HEK293 (cell line): ENCODE measurements around the gene CMIP.

ENCODE experiments used
- CTCF ChIA-PET: fragments of 350-600 bp; formaldehyde crosslinking; extraction: SDS; loops from one replicate; lab custom pipeline; 2021; ENCODE audit warnings: antibody characterized with exemption; lab: Yijun Ruan, JAX
- POLR2A ChIA-PET: fragments of 300-600 bp; formaldehyde crosslinking; extraction: SDS; loops from one replicate; lab custom pipeline; 2020; ENCODE audit warnings: antibody characterized with exemption, inconsistent platforms; lab: Yijun Ruan, JAX
- H3K27ac ChIP-seq: fragments of 200-500 bp; sonication (Bioruptor generic); 2 replicates; pipeline ENCODE4 v1.5.1; 2014; ENCODE audit warnings: low read depth, low read length, control low read depth, inconsistent platforms; ENCODE audit errors: extremely low read depth
- H3K36me3 ChIP-seq, 2 experiments: fragments of 200-500 bp in 1 of 2; sonication (Bioruptor generic) in 1 of 2; 1 replicate in 1 of 2; 2 replicates in 1 of 2; pipeline ENCODE4 v1.5.1; 2014 to 2017; ENCODE audit warnings: inconsistent platforms in 2 of 2, low read length in 2 of 2; ENCODE audit not compliant: control insufficient read depth in 2 of 2, insufficient read depth in 1 of 2
- H3K4me1 ChIP-seq: fragments of 200-500 bp; sonication (Bioruptor generic); 2 replicates; pipeline ENCODE4 v1.5.1; 2014; ENCODE audit warnings: mild to moderate bottlenecking, low read length, inconsistent platforms; ENCODE audit not compliant: control insufficient read depth, insufficient read depth
- H3K4me3 ChIP-seq: 2 replicates; pipeline ENCODE4 v1.5.1; 2011; ENCODE audit warnings: low read depth, mild to moderate bottlenecking, control low read depth, low read length, moderate library complexity
- H3K9me3 ChIP-seq: fragments of 200-500 bp; sonication (Bioruptor generic); 2 replicates; pipeline ENCODE4 v1.5.1; 2014; ENCODE audit warnings: low read depth, low read length, inconsistent platforms; ENCODE audit not compliant: control insufficient read depth, insufficient read depth
- KLF10 ChIP-seq: fragments of 450-650 bp; IDR thresholded peaks from 2 replicates; pipeline ENCODE4 v1.5.1; 2018; ENCODE audit warnings: missing biosample characterization, mild to moderate bottlenecking, missing genetic modification characterization
- KLF17 ChIP-seq: fragments of 450-650 bp; formaldehyde crosslinking; IDR thresholded peaks from 2 replicates; pipeline ENCODE4 v1.5.1; 2016; ENCODE audit warnings: missing biosample characterization, missing genetic modification characterization
- MZF1 ChIP-seq: fragments of 450-650 bp; formaldehyde crosslinking; IDR thresholded peaks from 2 replicates; pipeline ENCODE4 v1.5.1; 2017; ENCODE audit warnings: missing biosample characterization, missing genetic modification characterization, borderline replicate concordance
- SALL2 ChIP-seq: fragments of 450-650 bp; formaldehyde crosslinking; IDR thresholded peaks from 2 replicates; pipeline ENCODE4 v1.5.0; 2017; ENCODE audit warnings: missing biosample characterization, mild to moderate bottlenecking, missing genetic modification characterization, borderline replicate concordance
- SP3 ChIP-seq: fragments of 450-650 bp; formaldehyde crosslinking; IDR thresholded peaks from 2 replicates; pipeline ENCODE4 v1.5.1; 2016; ENCODE audit warnings: missing biosample characterization, missing genetic modification characterization
- WT1 ChIP-seq: fragments of 450-650 bp; formaldehyde crosslinking; IDR thresholded peaks from 2 replicates; pipeline ENCODE4 v1.5.1; 2016; ENCODE audit warnings: missing biosample characterization, missing genetic modification characterization
- ZEB2 ChIP-seq: fragments of 450-650 bp; formaldehyde crosslinking; IDR thresholded peaks from 2 replicates; pipeline ENCODE4 v1.5.1; 2016; ENCODE audit warnings: missing biosample characterization, missing genetic modification characterization
- ZNF10 ChIP-seq: fragments of 450-650 bp; formaldehyde crosslinking; IDR thresholded peaks from 2 replicates; pipeline ENCODE4 v1.5.1; 2017; ENCODE audit warnings: missing biosample characterization, missing genetic modification characterization
- ZNF169 ChIP-seq: fragments of 450-650 bp; formaldehyde crosslinking; IDR thresholded peaks from 2 replicates; pipeline ENCODE4 v1.5.1; 2016; ENCODE audit warnings: missing biosample characterization, missing genetic modification characterization
- ZNF175 ChIP-seq: fragments of 450-650 bp; formaldehyde crosslinking; IDR thresholded peaks from 2 replicates; pipeline ENCODE4 v1.5.1; 2016; ENCODE audit warnings: missing biosample characterization, missing genetic modification characterization
- ZNF184 ChIP-seq: fragments of 450-650 bp; IDR thresholded peaks from 2 replicates; pipeline ENCODE4 v1.5.1; 2018; ENCODE audit warnings: missing biosample characterization, mild to moderate bottlenecking, missing genetic modification characterization
- ZNF202 ChIP-seq: fragments of 450-650 bp; formaldehyde crosslinking; IDR thresholded peaks from 2 replicates; pipeline ENCODE4 v1.5.1; 2016; ENCODE audit warnings: missing biosample characterization, missing genetic modification characterization, borderline replicate concordance
- ZNF214 ChIP-seq: fragments of 450-650 bp; formaldehyde crosslinking; IDR thresholded peaks from 2 replicates; pipeline ENCODE4 v1.5.1; 2017; ENCODE audit warnings: missing biosample characterization, mild to moderate bottlenecking, missing genetic modification characterization, borderline replicate concordance
- ZNF292 ChIP-seq: fragments of 450-650 bp; formaldehyde crosslinking; IDR thresholded peaks from 2 replicates; pipeline ENCODE4 v1.5.1; 2016; ENCODE audit warnings: low read depth, missing biosample characterization, missing genetic modification characterization, borderline replicate concordance
- ZNF311 ChIP-seq: fragments of 450-650 bp; formaldehyde crosslinking; IDR thresholded peaks from 2 replicates; pipeline ENCODE4 v1.5.1; 2017; ENCODE audit warnings: missing biosample characterization, missing genetic modification characterization, borderline replicate concordance
- ZNF335 ChIP-seq: fragments of 450-650 bp; formaldehyde crosslinking; conservative IDR thresholded peaks from 2 replicates; pipeline ENCODE4 v1.5.1; 2016; ENCODE audit warnings: missing biosample characterization, missing genetic modification characterization
- ZNF366 ChIP-seq: fragments of 450-650 bp; formaldehyde crosslinking; conservative IDR thresholded peaks from 2 replicates; pipeline ENCODE4 v1.5.1; 2016; ENCODE audit warnings: missing biosample characterization, missing genetic modification characterization
- ZNF37A ChIP-seq: fragments of 450-650 bp; IDR thresholded peaks from 2 replicates; pipeline ENCODE4 v1.5.1; 2018; ENCODE audit warnings: missing biosample characterization, missing genetic modification characterization
- ZNF473 ChIP-seq: fragments of 450-650 bp; formaldehyde crosslinking; IDR thresholded peaks from 2 replicates; pipeline ENCODE4 v1.5.1; 2017; ENCODE audit warnings: missing biosample characterization, missing genetic modification characterization
- ZNF521 ChIP-seq: fragments of 450-650 bp; formaldehyde crosslinking; IDR thresholded peaks from 2 replicates; pipeline ENCODE4 v1.5.1; 2017; ENCODE audit warnings: missing biosample characterization, mild to moderate bottlenecking, missing genetic modification characterization
- ZNF776 ChIP-seq: fragments of 450-650 bp; formaldehyde crosslinking; IDR thresholded peaks from 2 replicates; pipeline ENCODE4 v1.5.0; 2017; ENCODE audit warnings: missing biosample characterization, missing genetic modification characterization, borderline replicate concordance
- ZNF777 ChIP-seq: fragments of 450-650 bp; formaldehyde crosslinking; IDR thresholded peaks from 2 replicates; pipeline ENCODE4 v1.5.1; 2017; ENCODE audit warnings: missing biosample characterization, missing genetic modification characterization, borderline replicate concordance
- TF ChIP-seq, protein P1 (sequence below): fragments of 450-650 bp; formaldehyde crosslinking; IDR thresholded peaks from 2 replicates; pipeline ENCODE4 v1.5.1; 2017; ENCODE audit warnings: missing biosample characterization, missing genetic modification characterization
- TF ChIP-seq, protein P2 (sequence below): fragments of 450-650 bp; formaldehyde crosslinking; IDR thresholded peaks from 2 replicates; pipeline ENCODE4 v1.5.1; 2017; ENCODE audit warnings: missing biosample characterization, missing genetic modification characterization
- TF ChIP-seq, protein P3 (sequence below): fragments of 450-650 bp; formaldehyde crosslinking; IDR thresholded peaks from 2 replicates; pipeline ENCODE4 v1.5.1; 2016; ENCODE audit warnings: missing biosample characterization, missing genetic modification characterization, low read depth

Gene CMIP

GRCh38 chr16:81627729-81628244 lies 183.2 kb downstream of the CMIP start:
- H3K9me3 ChIP-seq, result no peaks in the 10 kb centered on the region
- TF ChIP-seq KLF10 (no peak), KLF17 (tag by site-specific recombination) (no peak), ZNF292 (tag by site-specific recombination) (no peak), SP3 (tag by site-specific recombination) (no peak), ZNF175 (tag by site-specific recombination) (no peak)
- no peak overlapping the region for H3K4me3 ChIP-seq
- ChIA-PET CTCF (interaction anchor here (0.6 kb wide), 1 partner anchor 138 kb away, joined by 3 read pairs; no protein-coding TSS in a partner anchor), POLR2A (no interaction called here)
- no peaks in the 10 kb centered on the region for H3K4me1 ChIP-seq
- H3K27ac ChIP-seq, result no peak overlapping the region
- no peaks in the 10 kb centered on the region for H3K36me3 ChIP-seq

GRCh38 chr16:81629034-81629802 lies 184.6 kb downstream of the CMIP start:
- no peak overlapping the region for H3K27ac ChIP-seq

DNA sequence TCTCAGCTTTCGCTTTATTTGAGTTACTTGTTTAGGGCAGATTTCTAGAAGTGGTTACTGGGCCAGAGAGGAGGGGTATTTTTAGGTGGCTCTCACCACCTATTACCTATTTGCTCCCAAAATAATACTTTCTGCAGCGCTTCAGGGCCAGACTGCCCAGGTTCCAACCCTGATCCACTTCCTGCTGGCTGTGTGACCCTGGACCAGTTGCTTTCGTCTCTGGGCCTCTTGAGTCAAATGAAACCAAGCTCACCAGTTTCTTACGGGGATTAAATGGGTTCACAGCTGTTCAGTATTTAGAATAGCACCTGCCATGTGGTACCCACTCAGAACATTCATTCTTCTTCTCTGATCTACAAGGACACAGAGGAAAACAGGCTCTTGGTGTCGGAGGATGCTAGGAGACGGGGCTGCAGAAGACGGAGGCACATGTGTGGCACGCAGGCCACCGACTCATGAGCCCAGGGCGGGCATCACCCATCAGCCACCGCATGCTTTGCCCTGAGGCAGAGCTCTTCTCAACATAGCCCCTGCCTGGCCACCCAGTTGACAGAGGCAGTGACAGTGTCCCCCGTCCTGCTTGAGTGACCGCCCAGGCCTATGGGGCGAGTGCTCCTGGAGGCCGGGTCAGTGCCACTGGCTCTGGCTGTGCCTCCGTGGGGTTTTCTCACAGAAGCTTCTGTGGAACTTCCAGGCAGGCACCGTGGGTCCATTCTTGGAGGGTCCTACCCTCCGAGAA lies 185.5 kb downstream of the CMIP start:
- Histone ChIP-seq H3K27ac (no peak overlapping the region), H3K9me3 (no peaks in the 10 kb centered on the region), H3K4me3 (no peak overlapping the region), H3K4me1 (peaks cover 1% of the 10 kb centered on the region), H3K36me3 (no peaks in the 10 kb centered on the region)
- ChIA-PET CTCF (interaction anchor here (0.7 to 1.4 kb wide), 2 partner anchors 9 to 13 kb away, joined by 3 to 4 read pairs; no protein-coding TSS in a partner anchor), POLR2A (no interaction called here)
- TF ChIP-seq ZNF473 (tag by site-specific recombination) (no peak), ZNF311 (tag by site-specific recombination) (no peak), ZNF184 (tag by site-specific recombination) (no peak), ZEB2 (no peak), SALL2 (tag by site-specific recombination) (no peak), ZNF169 (tag by site-specific recombination) (no peak), ZNF335 (no peak), ZNF521 (tag by site-specific recombination) (no peak)
- TF ChIP-seq, protein P1, sequence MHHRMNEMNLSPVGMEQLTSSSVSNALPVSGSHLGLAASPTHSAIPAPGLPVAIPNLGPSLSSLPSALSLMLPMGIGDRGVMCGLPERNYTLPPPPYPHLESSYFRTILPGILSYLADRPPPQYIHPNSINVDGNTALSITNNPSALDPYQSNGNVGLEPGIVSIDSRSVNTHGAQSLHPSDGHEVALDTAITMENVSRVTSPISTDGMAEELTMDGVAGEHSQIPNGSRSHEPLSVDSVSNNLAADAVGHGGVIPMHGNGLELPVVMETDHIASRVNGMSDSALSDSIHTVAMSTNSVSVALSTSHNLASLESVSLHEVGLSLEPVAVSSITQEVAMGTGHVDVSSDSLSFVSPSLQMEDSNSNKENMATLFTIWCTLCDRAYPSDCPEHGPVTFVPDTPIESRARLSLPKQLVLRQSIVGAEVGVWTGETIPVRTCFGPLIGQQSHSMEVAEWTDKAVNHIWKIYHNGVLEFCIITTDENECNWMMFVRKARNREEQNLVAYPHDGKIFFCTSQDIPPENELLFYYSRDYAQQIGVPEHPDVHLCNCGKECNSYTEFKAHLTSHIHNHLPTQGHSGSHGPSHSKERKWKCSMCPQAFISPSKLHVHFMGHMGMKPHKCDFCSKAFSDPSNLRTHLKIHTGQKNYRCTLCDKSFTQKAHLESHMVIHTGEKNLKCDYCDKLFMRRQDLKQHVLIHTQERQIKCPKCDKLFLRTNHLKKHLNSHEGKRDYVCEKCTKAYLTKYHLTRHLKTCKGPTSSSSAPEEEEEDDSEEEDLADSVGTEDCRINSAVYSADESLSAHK, result no peak

More at GRCh38 chr16:81629034-81629802, 184.6 kb downstream of the CMIP start:
- ChIA-PET POLR2A (no interaction called here), CTCF (no interaction called here)
- no peaks in the 10 kb centered on the region for H3K4me1 ChIP-seq
- no peak overlapping the region for H3K4me3 ChIP-seq
- no peaks in the 10 kb centered on the region for H3K36me3 ChIP-seq
- H3K9me3 ChIP-seq, result no peaks in the 10 kb centered on the region
- TF ChIP-seq ZNF777 (tag by site-specific recombination) (no peak), ZNF366 (tag by site-specific recombination) (no peak), WT1 (no peak), ZNF214 (tag by site-specific recombination) (no peak), ZNF776 (tag by site-specific recombination) (no peak), ZNF202 (tag by site-specific recombination) (no peak), MZF1 (tag by site-specific recombination) (no peak), ZNF37A (tag by site-specific recombination) (no peak), ZNF10 (tag by site-specific recombination) (no peak)
- TF ChIP-seq, protein P2, sequence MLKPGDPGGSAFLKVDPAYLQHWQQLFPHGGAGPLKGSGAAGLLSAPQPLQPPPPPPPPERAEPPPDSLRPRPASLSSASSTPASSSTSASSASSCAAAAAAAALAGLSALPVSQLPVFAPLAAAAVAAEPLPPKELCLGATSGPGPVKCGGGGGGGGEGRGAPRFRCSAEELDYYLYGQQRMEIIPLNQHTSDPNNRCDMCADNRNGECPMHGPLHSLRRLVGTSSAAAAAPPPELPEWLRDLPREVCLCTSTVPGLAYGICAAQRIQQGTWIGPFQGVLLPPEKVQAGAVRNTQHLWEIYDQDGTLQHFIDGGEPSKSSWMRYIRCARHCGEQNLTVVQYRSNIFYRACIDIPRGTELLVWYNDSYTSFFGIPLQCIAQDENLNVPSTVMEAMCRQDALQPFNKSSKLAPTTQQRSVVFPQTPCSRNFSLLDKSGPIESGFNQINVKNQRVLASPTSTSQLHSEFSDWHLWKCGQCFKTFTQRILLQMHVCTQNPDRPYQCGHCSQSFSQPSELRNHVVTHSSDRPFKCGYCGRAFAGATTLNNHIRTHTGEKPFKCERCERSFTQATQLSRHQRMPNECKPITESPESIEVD (tag by site-specific recombination), result no peak
- TF ChIP-seq, protein P3, sequence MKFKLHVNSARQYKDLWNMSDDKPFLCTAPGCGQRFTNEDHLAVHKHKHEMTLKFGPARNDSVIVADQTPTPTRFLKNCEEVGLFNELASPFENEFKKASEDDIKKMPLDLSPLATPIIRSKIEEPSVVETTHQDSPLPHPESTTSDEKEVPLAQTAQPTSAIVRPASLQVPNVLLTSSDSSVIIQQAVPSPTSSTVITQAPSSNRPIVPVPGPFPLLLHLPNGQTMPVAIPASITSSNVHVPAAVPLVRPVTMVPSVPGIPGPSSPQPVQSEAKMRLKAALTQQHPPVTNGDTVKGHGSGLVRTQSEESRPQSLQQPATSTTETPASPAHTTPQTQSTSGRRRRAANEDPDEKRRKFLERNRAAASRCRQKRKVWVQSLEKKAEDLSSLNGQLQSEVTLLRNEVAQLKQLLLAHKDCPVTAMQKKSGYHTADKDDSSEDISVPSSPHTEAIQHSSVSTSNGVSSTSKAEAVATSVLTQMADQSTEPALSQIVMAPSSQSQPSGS (tag by site-specific recombination), result no peak
